ENCODE results near the gene LIPC. TPM values are rescaled to one million over a fixed set of nuclear protein-coding genes. Genes with fewer than 3 reads are reported as not detected.

LIPC gene
- total and polyA plus RNA-seq, 2 donors (not counting 1 experiment from before 2014, with no cell fraction given), result 0.82 to 4.0 TPM

DNA sequence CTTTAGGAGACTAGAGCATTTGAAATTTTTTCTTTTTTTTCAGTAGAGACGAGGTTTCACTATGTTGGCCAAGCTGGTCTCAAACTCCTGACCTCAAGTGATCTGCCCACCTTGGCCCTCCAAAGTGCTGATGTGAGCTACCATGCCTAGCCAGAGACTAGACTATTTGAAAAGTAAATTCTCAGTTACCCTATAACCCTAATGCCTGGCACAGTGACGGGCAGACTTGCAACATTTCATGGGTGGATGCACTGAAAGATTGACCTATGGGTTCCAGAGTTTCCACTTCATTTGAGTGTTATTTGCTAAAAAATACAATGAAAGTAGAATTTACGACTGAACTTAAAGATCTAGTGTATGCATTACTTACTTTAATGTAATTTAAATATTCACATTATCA is 45.7 kb upstream of the LIPC start:
- Histone ChIP-seq H3K9me3 (ENCODE audit: control insufficient read depth, insufficient read depth, low read depth, low read length) (no peaks in the 10 kb centered on the region), H3K27ac (ENCODE audit: insufficient read depth, low read length) (no peak overlapping the region), H3K4me1 (ENCODE audit: control insufficient read depth, extremely low read depth, insufficient read depth, low read length) (peaks cover 8% of the 10 kb centered on the region), H3K4me2 (ENCODE audit: extremely low read depth, insufficient read depth, low read length) (no peak overlapping the region), H2AFZ (ENCODE audit: low read length) (no peak overlapping the region), H3K9ac (ENCODE audit: insufficient read depth, low read length) (no peak overlapping the region), H3K27me3 (ENCODE audit: control insufficient read depth, insufficient read depth, low read length) (no peaks in the 10 kb centered on the region), H3K36me3 (ENCODE audit: control insufficient read depth, insufficient read depth, low read length) (no peaks in the 10 kb centered on the region), H3K79me2 (ENCODE audit: control insufficient read depth, insufficient read depth, low read length) (no peaks in the 10 kb centered on the region), H4K20me1 (ENCODE audit: control insufficient read depth, extremely low read depth, insufficient read depth, low read length) (no peaks in the 10 kb centered on the region), H3K4me3 (replicated peaks in 1 of 4; ENCODE audit: control extremely low read depth in 1 of 4, insufficient read depth in 1 of 4, low read depth in 3 of 4, low read length in 4 of 4) (no peak overlapping the region)
- DNase-seq (ENCODE audit: low read depth in 2 of 2), result no peak
- no peak for TF ChIP-seq CTCF (conservative IDR thresholded peaks at IDR 0.05 in 1 of 2, IDR thresholded peaks at IDR 0.05 in 1 of 2; ENCODE audit: low read depth in 1 of 2, low read length in 2 of 2)
- TF ChIP-seq EZH2 (IDR thresholded peaks at IDR 0.05; ENCODE audit: low read length, missing control alignments), result no peak

GRCh38 chr15:58386641-58387040 is 45.1 kb upstream of the LIPC start:
- H3K4me2 ChIP-seq (ENCODE audit: extremely low read depth, insufficient read depth, low read length), result no peak overlapping the region
- no peaks in the 10 kb centered on the region for H4K20me1 ChIP-seq (ENCODE audit: control insufficient read depth, extremely low read depth, insufficient read depth, low read length)
- H3K36me3 ChIP-seq (ENCODE audit: control insufficient read depth, insufficient read depth, low read length), result no peaks in the 10 kb centered on the region
- H3K4me3 ChIP-seq (replicated peaks in 1 of 4; ENCODE audit: control extremely low read depth in 1 of 4, insufficient read depth in 1 of 4, low read depth in 3 of 4, low read length in 4 of 4), result no peak overlapping the region
- H3K27me3 ChIP-seq (ENCODE audit: control insufficient read depth, insufficient read depth, low read length), result no peaks in the 10 kb centered on the region
- H3K79me2 ChIP-seq (ENCODE audit: control insufficient read depth, insufficient read depth, low read length), result no peaks in the 10 kb centered on the region
- H3K4me1 ChIP-seq (ENCODE audit: control insufficient read depth, extremely low read depth, insufficient read depth, low read length), result peaks cover 8% of the 10 kb centered on the region
- DNase-seq (ENCODE audit: low read depth in 2 of 2), result no peak
- no peak overlapping the region for H3K9ac ChIP-seq (ENCODE audit: insufficient read depth, low read length)
- H3K27ac ChIP-seq (ENCODE audit: insufficient read depth, low read length), result no peak overlapping the region
- no peak for TF ChIP-seq CTCF (conservative IDR thresholded peaks at IDR 0.05 in 1 of 2, IDR thresholded peaks at IDR 0.05 in 1 of 2; ENCODE audit: low read depth in 1 of 2, low read length in 2 of 2)
- TF ChIP-seq EZH2 (IDR thresholded peaks at IDR 0.05; ENCODE audit: low read length, missing control alignments), result no peak
- H2AFZ ChIP-seq (ENCODE audit: low read length), result no peak overlapping the region
- no peaks in the 10 kb centered on the region for H3K9me3 ChIP-seq (ENCODE audit: control insufficient read depth, insufficient read depth, low read depth, low read length)

GRCh38 chr15:58387130-58387529 is 44.7 kb upstream of the LIPC start:
- Histone ChIP-seq H3K79me2 (ENCODE audit: control insufficient read depth, insufficient read depth, low read length) (no peaks in the 10 kb centered on the region), H2AFZ (ENCODE audit: low read length) (peak overlapping the region; percentile 31), H3K4me3 (replicated peaks in 1 of 4; ENCODE audit: control extremely low read depth in 1 of 4, insufficient read depth in 1 of 4, low read depth in 3 of 4, low read length in 4 of 4) (no peak overlapping the region), H3K27ac (ENCODE audit: insufficient read depth, low read length) (peak overlapping the region; percentile 27), H3K27me3 (ENCODE audit: control insufficient read depth, insufficient read depth, low read length) (no peaks in the 10 kb centered on the region), H3K9me3 (ENCODE audit: control insufficient read depth, insufficient read depth, low read depth, low read length) (no peaks in the 10 kb centered on the region), H3K4me2 (ENCODE audit: extremely low read depth, insufficient read depth, low read length) (peak overlapping the region; percentile 62), H3K36me3 (ENCODE audit: control insufficient read depth, insufficient read depth, low read length) (no peaks in the 10 kb centered on the region), H3K9ac (ENCODE audit: insufficient read depth, low read length) (no peak overlapping the region), H3K4me1 (ENCODE audit: control insufficient read depth, extremely low read depth, insufficient read depth, low read length) (peaks cover 8% of the 10 kb centered on the region), H4K20me1 (ENCODE audit: control insufficient read depth, extremely low read depth, insufficient read depth, low read length) (no peaks in the 10 kb centered on the region)
- TF ChIP-seq EZH2 (IDR thresholded peaks at IDR 0.05; ENCODE audit: low read length, missing control alignments) (no peak), CTCF (conservative IDR thresholded peaks at IDR 0.05 in 1 of 2, IDR thresholded peaks at IDR 0.05 in 1 of 2; ENCODE audit: low read depth in 1 of 2, low read length in 2 of 2) (no peak)
- DNase-seq (ENCODE audit: low read depth in 2 of 2), result peak; percentile 74 to 84
